Trophoblast cell (in vitro differentiated cells and primary cell): Measurements from ENCODE around the gene RIMBP2.

ENCODE experiments used
- DNase-seq, 2 donors: peaks; one replicate each; pipeline ENCODE4 v3.0.0-alpha.2; 2016
- H2AFZ ChIP-seq: 2 replicates; pipeline ENCODE4 v1.6.1; 2013; ENCODE audit warnings: low read length, moderate library complexity, mild to moderate bottlenecking; ENCODE audit not compliant: insufficient read depth, poor library complexity
- H2AK5ac ChIP-seq: 2 replicates; pipeline ENCODE4 v1.6.1; 2013; ENCODE audit warnings: mild to moderate bottlenecking, low read length
- H2BK120ac ChIP-seq: 2 replicates; pipeline ENCODE4 v1.6.1; 2013; ENCODE audit warnings: low read length, mild to moderate bottlenecking, moderate library complexity; ENCODE audit not compliant: insufficient read depth, poor library complexity
- H2BK12ac ChIP-seq: 2 replicates; pipeline ENCODE4 v1.6.1; 2013; ENCODE audit warnings: mild to moderate bottlenecking, low read length, moderate library complexity
- H2BK5ac ChIP-seq: 2 replicates; pipeline ENCODE4 v1.6.1; 2013; ENCODE audit warnings: low read length, low read depth, moderate library complexity, mild to moderate bottlenecking; ENCODE audit not compliant: poor library complexity
- H3K14ac ChIP-seq: 2 replicates; pipeline ENCODE4 v1.6.1; 2013; ENCODE audit warnings: mild to moderate bottlenecking, low read length
- H3K18ac ChIP-seq: 2 replicates; pipeline ENCODE4 v1.6.1; 2013; ENCODE audit warnings: mild to moderate bottlenecking, low read length
- H3K23ac ChIP-seq: 2 replicates; pipeline ENCODE4 v1.6.1; 2013; ENCODE audit warnings: low read length
- H3K27ac ChIP-seq: 2 replicates; pipeline ENCODE4 v1.5.1; 2013; ENCODE audit warnings: low read depth, mild to moderate bottlenecking, inconsistent platforms, low read length, moderate library complexity
- H3K27me3 ChIP-seq: 2 replicates; pipeline ENCODE4 v1.6.1; 2013; ENCODE audit warnings: inconsistent platforms, mild to moderate bottlenecking, low read length, moderate library complexity; ENCODE audit not compliant: insufficient read depth
- H3K36me3 ChIP-seq, 2 experiments: 1 replicate in 1 of 2; 2 replicates in 1 of 2; pipeline ENCODE4 v1.6.1; 2013; ENCODE audit warnings: low read length in 2 of 2, mild to moderate bottlenecking in 2 of 2, moderate library complexity in 1 of 2; ENCODE audit not compliant: insufficient read depth in 2 of 2, control insufficient read depth in 1 of 2
- H3K4ac ChIP-seq: 2 replicates; pipeline ENCODE4 v1.6.1; 2013; ENCODE audit warnings: low read depth, mild to moderate bottlenecking, low read length, moderate library complexity
- H3K4me1 ChIP-seq, 2 experiments: 1 replicate in 1 of 2; 2 replicates in 1 of 2; pipeline ENCODE4 v1.6.1; 2013; ENCODE audit warnings: low read length in 2 of 2, mild to moderate bottlenecking in 2 of 2, moderate library complexity in 1 of 2; ENCODE audit not compliant: insufficient read depth in 2 of 2, control insufficient read depth in 1 of 2
- H3K4me2 ChIP-seq: 2 replicates; pipeline ENCODE4 v1.6.1; 2013; ENCODE audit warnings: inconsistent platforms, mild to moderate bottlenecking, low read length, moderate library complexity
- H3K4me3 ChIP-seq: 2 replicates; pipeline ENCODE4 v1.5.1; 2013; ENCODE audit warnings: mild to moderate bottlenecking, low read depth, low read length, inconsistent platforms
- H3K79me1 ChIP-seq: one replicate; pipeline ENCODE4 v1.6.1; 2013; ENCODE audit warnings: low read length
- H3K79me2 ChIP-seq: 2 replicates; pipeline ENCODE4 v1.6.1; 2013; ENCODE audit warnings: low read length, mild to moderate bottlenecking; ENCODE audit not compliant: control insufficient read depth, insufficient read depth, poor library complexity
- H3K9ac ChIP-seq: 2 replicates; pipeline ENCODE4 v1.6.1; 2013; ENCODE audit warnings: mild to moderate bottlenecking, low read length
- H3K9me3 ChIP-seq: 2 replicates; pipeline ENCODE4 v1.6.1; 2013; ENCODE audit warnings: low read depth, mild to moderate bottlenecking, control low read depth, inconsistent platforms, low read length; ENCODE audit not compliant: insufficient read depth
- H4K12ac ChIP-seq: 2 replicates; pipeline ENCODE4 v1.6.1; 2013; ENCODE audit warnings: low read depth, mild to moderate bottlenecking, low read length, moderate library complexity
- H4K8ac ChIP-seq: 2 replicates; pipeline ENCODE4 v1.6.1; 2013; ENCODE audit warnings: low read depth, mild to moderate bottlenecking, low read length, moderate library complexity
- H4K91ac ChIP-seq: one replicate; pipeline ENCODE4 v1.6.1; 2013; ENCODE audit warnings: low read depth, mild to moderate bottlenecking, low read length, moderate library complexity
- whole genome bisulfite sequencing: extraction: QIAGEN DNeasy Blood & Tissue Kit; methylation state at CpG from one replicate; pipeline ENCODE4 v1.1.7; 2013; ENCODE audit warnings: missing lambda C conversion rate; ENCODE audit not compliant: insufficient read length, insufficient coverage; ENCODE audit errors: extremely low coverage; 5-methylcytosine and 5-hydroxymethylcytosine counted together

RIMBP2 gene

DNA sequence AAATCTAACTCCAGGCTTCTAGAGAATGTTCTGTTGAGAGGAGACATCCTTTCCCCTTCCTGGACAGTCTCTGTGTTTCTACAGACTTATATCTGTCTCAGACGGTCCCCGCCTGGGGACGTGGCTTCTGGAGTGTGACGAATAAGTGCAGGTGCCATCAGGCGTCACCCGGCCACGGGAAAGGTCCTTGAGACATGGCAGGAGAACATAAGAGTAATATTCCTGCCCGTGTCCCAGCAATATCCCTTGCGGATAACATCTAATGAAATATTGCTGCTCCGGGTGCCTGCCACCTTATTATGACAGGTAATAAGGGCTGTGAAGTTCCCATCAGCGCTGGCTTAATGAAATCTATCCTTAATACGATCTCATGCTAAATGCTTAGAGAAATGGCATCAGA lies 238.8 kb downstream of the RIMBP2 start:
- Histone ChIP-seq H3K9me3 (no peaks in the 10 kb centered on the region), H4K91ac (no peak overlapping the region), H2BK5ac (no peak overlapping the region), H3K14ac (no peak overlapping the region), H2BK12ac (no peak overlapping the region), H4K8ac (no peak overlapping the region), H3K4me1 (no peaks in the 10 kb centered on the region), H2AK5ac (no peak overlapping the region), H2BK120ac (no peak overlapping the region), H3K27ac (no peak overlapping the region), H4K12ac (no peak overlapping the region), H3K9ac (no peak overlapping the region), H3K4me3 (no peak overlapping the region), H3K27me3 (no peaks in the 10 kb centered on the region), H3K4ac (no peak overlapping the region), H3K4me2 (no peak overlapping the region), H2AFZ (no peak overlapping the region), H3K18ac (no peak overlapping the region), H3K79me2 (no peaks in the 10 kb centered on the region), H3K36me3 (no peaks in the 10 kb centered on the region), H3K23ac (no peak overlapping the region), H3K79me1 (no peaks in the 10 kb centered on the region)
- DNase-seq: no peak
- no CpG with 5 or more reads among the region's 12 CpGs for WGBS

DNA sequence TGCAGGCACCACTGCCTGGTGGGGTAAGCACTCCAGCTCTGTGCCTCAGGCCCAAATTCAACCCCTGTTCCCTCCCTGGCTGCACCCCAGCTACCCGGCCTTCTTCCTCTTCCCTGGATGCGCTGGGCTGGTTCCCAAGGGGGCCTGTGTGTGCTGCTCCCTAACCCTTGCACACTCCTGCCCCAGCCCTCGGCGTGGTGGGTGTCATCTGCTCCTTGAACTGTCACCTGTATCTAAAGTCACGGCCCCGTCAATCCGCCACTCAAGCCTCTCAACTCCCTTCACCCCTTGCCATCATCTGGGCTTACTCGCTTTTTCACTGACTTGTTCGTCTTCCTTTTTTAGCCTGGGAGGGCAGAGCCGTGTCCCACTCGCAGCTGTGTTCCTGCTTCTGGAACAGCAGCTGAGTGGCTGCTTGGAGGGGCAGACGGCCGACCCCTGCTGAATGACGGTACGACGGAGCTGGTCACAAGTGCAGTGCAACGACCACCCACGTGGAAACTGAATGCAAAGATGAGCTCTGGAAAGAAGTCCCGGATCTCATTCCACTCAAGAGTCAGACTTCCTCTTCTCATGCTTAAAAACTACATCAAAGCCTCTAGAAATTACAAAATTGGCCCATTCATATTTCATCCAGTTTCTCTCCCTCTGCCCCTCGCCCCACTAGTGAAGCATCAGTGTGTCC lies 239.5 kb downstream of the RIMBP2 start:
- Histone ChIP-seq H3K4me3 (no peak overlapping the region), H3K36me3 (no peaks in the 10 kb centered on the region), H3K4me2 (no peak overlapping the region), H3K9me3 (no peaks in the 10 kb centered on the region), H2AFZ (no peak overlapping the region), H3K4ac (no peak overlapping the region), H3K9ac (no peak overlapping the region), H2BK120ac (no peak overlapping the region), H3K27me3 (no peaks in the 10 kb centered on the region), H3K4me1 (no peaks in the 10 kb centered on the region), H3K79me1 (no peaks in the 10 kb centered on the region), H3K14ac (no peak overlapping the region), H4K8ac (no peak overlapping the region), H4K91ac (no peak overlapping the region), H2BK5ac (no peak overlapping the region), H3K27ac (no peak overlapping the region), H3K23ac (no peak overlapping the region), H3K79me2 (no peaks in the 10 kb centered on the region), H2AK5ac (no peak overlapping the region), H4K12ac (no peak overlapping the region), H2BK12ac (no peak overlapping the region), H3K18ac (no peak overlapping the region)
- no CpG with 5 or more reads among the region's 20 CpGs for WGBS
- DNase-seq: no peak

DNA sequence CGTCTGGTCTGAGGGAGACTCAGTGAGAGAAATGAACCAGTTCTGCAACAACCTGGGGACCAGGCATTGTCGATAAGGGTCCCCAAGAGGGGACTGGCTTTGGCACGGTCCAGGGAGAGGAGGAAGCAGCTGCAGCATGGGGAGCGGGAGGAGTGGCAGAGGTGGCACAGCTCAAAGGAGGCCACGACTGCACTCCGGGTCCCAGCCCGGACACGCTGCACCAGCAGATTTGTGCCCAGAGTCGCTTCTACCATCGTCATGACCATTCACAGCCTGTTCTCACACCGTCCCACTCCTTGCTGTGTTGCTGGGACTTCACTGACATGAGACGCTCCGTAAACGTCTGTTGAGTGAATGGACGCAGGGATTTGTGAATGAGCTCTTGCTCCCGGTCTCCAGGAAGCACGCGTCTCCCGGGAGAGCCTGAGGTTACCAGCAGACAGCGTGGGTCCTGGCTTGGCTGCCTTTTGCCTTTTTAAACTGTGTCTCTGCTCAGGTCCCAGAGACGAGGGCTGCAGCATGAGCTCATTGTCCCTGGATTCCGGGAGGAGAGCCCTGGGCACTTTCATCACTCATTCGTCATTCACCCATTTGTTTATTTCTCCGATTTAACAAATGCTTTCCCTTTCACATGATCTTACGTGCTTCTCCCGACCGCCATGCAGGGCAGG lies 241.4 kb downstream of the RIMBP2 start:
- Histone ChIP-seq H3K14ac (no peak overlapping the region), H2BK120ac (no peak overlapping the region), H3K27me3 (no peaks in the 10 kb centered on the region), H2AK5ac (no peak overlapping the region), H3K4me3 (no peak overlapping the region), H2AFZ (no peak overlapping the region), H3K79me1 (no peaks in the 10 kb centered on the region), H3K79me2 (no peaks in the 10 kb centered on the region), H3K4me2 (no peak overlapping the region), H3K27ac (no peak overlapping the region), H3K9ac (no peak overlapping the region), H4K8ac (no peak overlapping the region), H3K9me3 (no peaks in the 10 kb centered on the region), H3K23ac (no peak overlapping the region), H3K4ac (no peak overlapping the region), H2BK5ac (no peak overlapping the region), H3K36me3 (no peaks in the 10 kb centered on the region), H3K4me1 (no peaks in the 10 kb centered on the region), H4K12ac (no peak overlapping the region), H3K18ac (no peak overlapping the region), H2BK12ac (no peak overlapping the region), H4K91ac (no peak overlapping the region)
- WGBS: no CpG with 5 or more reads among the region's 27 CpGs
- no peak for DNase-seq

DNA sequence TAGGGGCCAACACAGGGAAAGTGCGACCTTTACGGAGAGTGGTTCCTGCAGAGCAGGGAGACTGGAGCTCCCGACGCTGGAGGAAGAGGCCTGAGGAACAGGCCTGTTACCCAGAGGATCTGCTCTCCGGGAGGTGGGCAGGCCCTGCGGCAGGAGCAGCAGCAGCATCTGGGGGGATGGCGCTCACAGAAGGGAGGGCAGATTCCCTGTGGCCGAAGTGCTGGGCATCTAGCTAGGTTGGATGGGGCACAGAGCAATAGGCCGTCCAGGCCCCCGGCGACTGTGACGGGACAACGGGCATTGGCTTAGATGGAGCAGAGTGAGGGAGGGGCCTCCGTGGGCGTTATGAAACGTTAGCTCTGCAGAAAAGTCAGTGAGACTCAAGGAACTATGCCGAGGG lies 242.8 kb downstream of the RIMBP2 start:
- H2AFZ ChIP-seq: no peak overlapping the region
- no peak overlapping the region for H2AK5ac ChIP-seq
- H2BK120ac ChIP-seq: no peak overlapping the region
- H3K27me3 ChIP-seq: no peaks in the 10 kb centered on the region
- H3K79me1 ChIP-seq: no peaks in the 10 kb centered on the region
- no CpG with 5 or more reads among the region's 17 CpGs for WGBS
- no peak overlapping the region for H3K4ac ChIP-seq
- H2BK5ac ChIP-seq: no peak overlapping the region
- H3K18ac ChIP-seq: no peak overlapping the region
- H4K8ac ChIP-seq: no peak overlapping the region
- H4K12ac ChIP-seq: no peak overlapping the region
- no peak overlapping the region for H3K14ac ChIP-seq
- DNase-seq: no peak
- no peaks in the 10 kb centered on the region for H3K36me3 ChIP-seq
- peaks cover 2% of the 10 kb centered on the region for H3K9me3 ChIP-seq
- H3K27ac ChIP-seq: no peak overlapping the region
- H3K79me2 ChIP-seq: no peaks in the 10 kb centered on the region
- no peak overlapping the region for H2BK12ac ChIP-seq
- H3K23ac ChIP-seq: no peak overlapping the region
- H3K4me1 ChIP-seq: no peaks in the 10 kb centered on the region
- H3K4me2 ChIP-seq: no peak overlapping the region
- no peak overlapping the region for H3K4me3 ChIP-seq
- H4K91ac ChIP-seq: no peak overlapping the region
- H3K9ac ChIP-seq: no peak overlapping the region
